LNCAP (cell line): ENCODE results near the gene PDGFRB.

ENCODE experiments used
- CTCF ChIP-seq: fragments of 450-650 bp; IDR thresholded peaks from 2 replicates; pipeline ENCODE4 v1.5.1; 2017; ENCODE audit warnings: mild to moderate bottlenecking

PDGFRB gene

GRCh38 chr5:150079909-150080461, 75.7 kb downstream of the PDGFRB start:
- TF ChIP-seq CTCF: no peak

GRCh38 chr5:150078802-150079689, 76.6 kb downstream of the PDGFRB start:
- no peak for TF ChIP-seq CTCF

- TF ChIP-seq CTCF: no peak
These were observed 77.4 kb downstream of the PDGFRB start for GRCh38 chr5:150077996-150078801.

GRCh38 chr5:150077060-150077459, 78.6 kb downstream of the PDGFRB start:
- no peak for TF ChIP-seq CTCF

GRCh38 chr5:150075806-150076205, 79.8 kb downstream of the PDGFRB start:
- no peak for TF ChIP-seq CTCF

- no peak for TF ChIP-seq CTCF
These were observed 80.4 kb downstream of the PDGFRB start for GRCh38 chr5:150075233-150075632.

- no peak for TF ChIP-seq CTCF
These were observed 82.0 kb downstream of the PDGFRB start for GRCh38 chr5:150073677-150074076.
